ENCODE results near the gene IGHMBP2.

IGHMBP2 gene

GRCh38 chr11:68890490-68891231 is 13.0 kb upstream of the IGHMBP2 start:
- DNase-seq: peak; percentile 99

DNA sequence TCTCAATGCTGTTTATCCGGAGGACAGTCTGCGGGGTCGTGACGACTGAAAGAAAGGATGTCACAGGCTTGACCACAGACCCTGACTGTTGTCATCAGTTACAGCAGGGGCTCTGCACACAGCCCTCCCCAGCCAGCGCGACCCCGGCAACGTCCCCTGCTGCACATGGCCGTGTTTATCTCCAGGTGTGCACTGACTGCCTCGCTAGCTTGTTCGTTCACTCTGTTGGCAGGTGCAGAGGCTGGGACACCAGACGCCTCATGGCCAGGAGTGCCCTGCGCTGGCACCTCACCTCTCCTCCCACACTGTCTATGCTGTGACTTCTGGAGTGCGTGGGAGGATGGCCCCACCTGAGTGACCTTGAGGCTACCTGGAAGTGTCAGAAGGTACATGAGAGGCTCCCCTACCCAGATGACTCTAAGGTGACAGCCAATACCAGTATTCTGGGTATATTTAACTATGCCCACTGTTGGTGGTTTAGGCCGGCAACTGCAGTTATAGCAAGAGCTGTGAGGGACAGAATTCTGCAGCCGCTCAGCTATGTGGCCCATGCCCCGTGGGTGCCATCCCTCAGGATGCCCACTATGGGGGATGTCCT is 12.2 kb upstream of the IGHMBP2 start:
- DNase-seq: no peak

DNA sequence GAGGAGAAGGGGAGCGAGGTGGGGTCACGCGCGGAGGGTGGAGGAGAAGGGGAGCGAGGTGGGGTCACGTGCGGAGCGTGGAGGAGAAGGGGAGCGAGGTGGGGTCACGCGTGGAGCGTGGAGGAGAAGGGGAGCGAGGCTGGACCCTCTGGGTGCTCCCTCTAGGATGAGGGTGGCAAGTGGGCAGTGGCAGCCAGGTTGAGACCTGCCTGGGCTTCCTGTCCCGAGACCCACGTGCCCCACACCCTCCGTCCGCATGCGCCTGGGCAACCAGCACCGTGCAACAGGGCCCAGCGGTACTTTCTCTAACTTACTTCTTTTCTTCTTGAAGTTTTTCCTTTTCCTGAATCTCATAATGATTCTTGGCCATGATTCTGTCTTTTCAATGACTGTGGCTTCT is 11.1 kb upstream of the IGHMBP2 start:
- no peak for DNase-seq

DNA sequence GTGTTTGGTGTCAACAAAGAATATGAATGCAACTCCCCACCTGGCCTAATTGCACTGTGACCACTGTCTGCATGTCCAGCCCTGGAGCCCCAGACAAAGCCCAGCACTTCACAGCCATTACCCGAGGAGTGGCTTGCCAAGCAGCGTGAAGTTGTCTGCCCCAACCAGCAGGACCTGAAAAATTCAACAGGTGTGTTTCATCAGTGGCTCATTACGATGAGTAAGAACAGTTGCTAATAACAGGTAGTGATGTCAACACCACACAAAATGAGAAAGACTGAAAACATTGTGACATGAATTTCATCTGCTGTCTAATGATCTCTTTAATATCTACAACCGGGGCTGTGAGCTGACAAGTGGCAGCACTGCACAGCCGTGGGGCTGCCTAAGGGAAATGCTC is 10.4 kb upstream of the IGHMBP2 start:
- no peak for DNase-seq

DNA sequence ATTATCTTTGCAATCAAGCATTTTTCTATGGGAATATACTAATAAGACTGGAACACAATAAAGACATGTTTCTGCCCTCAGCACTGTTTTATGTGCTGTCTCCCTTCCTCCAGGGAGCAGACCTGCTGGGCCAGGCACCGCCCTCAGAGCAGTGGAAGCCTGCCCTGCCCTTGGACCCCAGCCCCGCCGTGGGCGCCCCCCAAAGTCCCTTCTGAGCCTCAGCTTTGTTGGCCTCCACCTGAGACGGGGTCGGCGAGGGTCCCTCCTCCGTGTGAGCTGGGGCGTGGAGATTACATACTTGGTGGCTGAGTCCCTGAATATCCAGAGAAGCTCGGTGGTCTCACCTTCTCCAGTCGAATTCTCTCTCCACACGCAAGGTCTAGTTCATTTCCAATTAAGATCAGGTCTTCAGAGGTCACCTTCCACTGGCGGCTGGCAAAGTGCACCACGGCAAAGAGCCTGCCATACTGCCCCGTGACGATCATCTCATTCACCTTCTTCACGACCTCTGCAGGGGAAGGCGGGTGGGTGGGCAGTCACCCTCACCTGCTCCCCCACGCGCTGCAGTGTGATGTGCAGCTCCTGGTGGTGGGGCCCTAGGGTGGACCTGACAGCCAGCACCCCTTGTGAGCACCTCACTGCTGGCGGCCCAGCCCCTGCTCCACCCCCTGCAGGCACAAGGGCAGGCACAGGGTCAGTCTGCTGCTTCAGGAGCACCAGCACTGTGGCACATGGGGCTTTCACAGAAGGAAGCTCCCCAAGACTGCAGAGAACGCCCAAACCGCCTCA is 7.3 kb upstream of the IGHMBP2 start:
- DNase-seq: no peak

GRCh38 chr11:68897441-68897840 is 6.2 kb upstream of the IGHMBP2 start:
- DNase-seq: no peak

- DNase-seq: no peak
These were observed 2.8 kb upstream of the IGHMBP2 start for GRCh38 chr11:68900835-68901381.

GRCh38 chr11:68904248-68904847 is 657 bp downstream of the IGHMBP2 start:
- DNase-seq: peak; percentile 6

GRCh38 chr11:68905421-68906360 is 2.0 kb downstream of the IGHMBP2 start:
- DNase-seq: no peak

- no peak for DNase-seq
These were observed 4.6 kb downstream of the IGHMBP2 start for GRCh38 chr11:68908273-68908672.

- DNase-seq: no peak
These were observed 7.3 kb downstream of the IGHMBP2 start for GRCh38 chr11:68910965-68911364.

- no peak for DNase-seq
These were observed 8.0 kb downstream of the IGHMBP2 start for GRCh38 chr11:68911731-68912130.

- no peak for DNase-seq
These were observed 8.6 kb downstream of the IGHMBP2 start for GRCh38 chr11:68912254-68912653.

GRCh38 chr11:68913188-68913587 is 9.5 kb downstream of the IGHMBP2 start:
- DNase-seq: no peak

- no peak for DNase-seq
These were observed 11.1 kb downstream of the IGHMBP2 start for GRCh38 chr11:68914761-68915160.

DNA sequence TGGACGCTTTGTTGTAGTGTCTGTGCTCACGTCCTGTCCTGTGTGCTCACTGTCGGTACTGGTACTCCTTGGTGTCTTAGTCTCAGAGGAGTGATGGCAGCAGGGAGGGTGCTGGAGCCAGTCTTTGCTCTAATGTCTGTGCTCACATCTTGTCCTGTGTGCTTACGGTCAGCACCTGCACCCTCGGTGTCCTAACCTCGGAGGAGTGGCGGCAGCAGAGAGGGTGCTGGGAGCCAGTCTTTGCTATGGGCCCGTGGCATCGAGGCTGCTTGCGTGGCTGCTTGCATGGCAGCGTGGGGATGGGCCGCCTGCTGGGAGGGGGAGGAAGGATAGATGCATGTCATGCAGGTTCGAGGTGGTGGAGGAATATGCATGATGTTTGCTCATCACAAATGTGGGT is 12.7 kb downstream of the IGHMBP2 start:
- DNase-seq: no peak

- peak; percentile 6 for DNase-seq
These were observed 19.9 kb downstream of the IGHMBP2 start for GRCh38 chr11:68923614-68924013.

DNA sequence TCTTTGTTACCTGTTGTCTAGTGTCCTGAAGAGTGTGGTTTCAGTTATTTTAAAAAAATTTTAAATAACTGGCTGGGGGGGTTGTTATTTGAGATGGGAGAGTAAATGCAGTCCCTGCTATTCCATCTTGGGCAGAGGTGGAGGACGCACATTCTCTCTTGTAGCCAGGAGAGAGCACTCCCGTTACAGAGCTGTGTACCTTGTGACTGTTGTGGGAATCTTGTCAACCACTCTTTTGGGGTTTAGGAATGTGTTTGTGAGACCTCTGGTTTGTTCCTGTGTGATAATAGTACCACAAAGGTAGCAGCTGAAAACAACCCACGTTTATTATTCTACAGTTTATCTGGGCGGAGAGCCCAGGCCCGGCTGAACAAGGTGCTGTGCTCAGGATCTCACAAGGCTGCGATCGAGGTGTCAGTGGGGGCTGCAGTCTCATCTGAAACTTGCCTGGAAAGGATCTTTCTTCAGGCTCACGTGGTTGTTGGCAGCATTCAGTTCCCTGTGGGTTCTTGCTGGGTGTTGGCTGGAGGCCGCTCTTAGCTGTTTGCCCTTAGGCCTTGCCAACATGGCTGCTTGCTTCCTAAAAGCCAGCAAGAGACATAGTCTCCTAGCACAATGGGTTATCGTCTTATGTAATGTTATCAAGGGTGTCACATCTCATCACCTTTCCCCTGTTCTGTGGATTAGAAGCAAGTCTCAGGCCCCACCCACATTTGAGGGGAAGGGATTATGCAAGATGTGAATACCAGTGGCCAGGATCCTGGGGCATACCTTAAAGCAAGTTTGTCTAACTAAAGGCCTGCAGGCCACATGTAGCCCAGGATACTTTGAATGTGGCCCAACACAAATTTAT is 20.6 kb downstream of the IGHMBP2 start:
- DNase-seq: no peak

GRCh38 chr11:68925611-68926010 is 21.9 kb downstream of the IGHMBP2 start:
- no peak for DNase-seq

DNA sequence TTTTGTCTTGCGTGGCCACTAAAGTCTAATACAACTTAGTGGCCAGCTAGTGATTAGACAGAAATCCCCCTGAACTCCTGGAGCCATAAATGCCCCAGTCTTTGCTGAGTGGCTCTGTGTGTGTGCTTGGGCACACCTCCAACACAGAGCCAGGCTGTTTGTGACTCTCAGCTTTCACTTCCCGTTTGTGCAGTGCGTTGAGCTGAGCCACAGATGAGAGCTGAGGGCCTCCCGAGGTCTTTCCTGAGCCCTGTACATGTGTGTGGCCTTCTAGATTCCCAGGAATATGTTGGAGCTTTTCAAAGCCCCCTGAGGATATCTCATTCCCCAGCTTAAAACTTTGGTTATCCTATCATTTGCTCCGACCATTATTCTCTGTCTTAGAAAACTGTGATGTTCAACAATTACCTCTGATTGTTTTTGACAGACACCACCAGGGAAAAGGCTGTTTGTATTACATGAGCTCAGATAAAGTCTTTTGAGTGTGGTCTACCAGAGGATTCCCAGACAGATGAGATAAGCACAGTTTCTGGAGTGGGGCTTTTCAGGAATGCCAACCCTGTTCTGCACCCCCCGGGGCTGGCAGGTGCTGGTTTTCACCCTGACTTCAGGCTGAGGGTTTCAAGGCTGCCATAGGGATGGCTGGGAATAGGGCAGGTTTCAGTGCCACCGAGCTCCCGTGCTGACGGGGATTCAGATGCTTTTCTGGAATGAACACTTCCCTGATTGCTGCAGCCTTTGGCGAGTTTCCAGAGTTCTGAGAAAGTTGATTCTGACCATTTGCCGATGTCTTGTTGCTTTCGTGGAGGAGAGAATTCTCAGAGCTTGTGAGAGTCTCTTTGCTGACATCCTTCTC is 23.8 kb downstream of the IGHMBP2 start:
- peak; percentile 3 for DNase-seq

Data from fibroblast of skin of scalp (primary cell).